Subcutaneous adipose tissue (tissue), 4 donors: ENCODE results near the gene MTUS2. TPM values are rescaled to one million over a fixed set of nuclear protein-coding genes. Genes with fewer than 3 reads are reported as not detected.

ENCODE experiments used
- total RNA-seq, 4 donors: library from RNA; depleted of rRNA; stranded (reverse); fragments of >200 nt; gene quantifications; one replicate each; pipeline ENCODE4 v1.1.0, GENCODE V29; 2016
- TF ChIP-seq, protein P1 (sequence below): fragments of 450-650 bp; IDR thresholded peaks from one replicate; pipeline ENCODE4 v1.5.1; 2016; ENCODE audit warnings: low read depth, mild to moderate bottlenecking, control low read depth, antibody characterized with exemption, moderate library complexity

Gene MTUS2
- total RNA-seq, 4 donors from 2014 or later = not detected

DNA sequence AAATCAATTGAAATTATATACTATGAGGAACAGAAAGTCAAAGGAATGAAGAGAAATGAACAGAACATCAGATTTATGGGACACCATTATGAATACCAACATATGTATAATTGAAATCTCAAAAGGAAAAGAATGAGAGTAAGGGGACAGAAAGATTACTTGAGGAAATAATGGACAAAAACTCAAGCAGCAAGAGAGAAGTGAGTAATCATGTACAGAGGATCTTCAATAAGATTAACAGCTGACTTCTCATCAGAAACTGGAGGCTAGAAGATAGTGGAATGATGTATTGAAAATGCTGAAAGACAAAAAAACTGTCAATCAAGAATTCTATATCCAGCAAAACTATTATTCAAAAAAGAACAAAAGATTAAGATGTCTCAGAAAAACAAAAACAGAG, 10.4 kb downstream of the MTUS2 start:
- TF ChIP-seq, protein P1, sequence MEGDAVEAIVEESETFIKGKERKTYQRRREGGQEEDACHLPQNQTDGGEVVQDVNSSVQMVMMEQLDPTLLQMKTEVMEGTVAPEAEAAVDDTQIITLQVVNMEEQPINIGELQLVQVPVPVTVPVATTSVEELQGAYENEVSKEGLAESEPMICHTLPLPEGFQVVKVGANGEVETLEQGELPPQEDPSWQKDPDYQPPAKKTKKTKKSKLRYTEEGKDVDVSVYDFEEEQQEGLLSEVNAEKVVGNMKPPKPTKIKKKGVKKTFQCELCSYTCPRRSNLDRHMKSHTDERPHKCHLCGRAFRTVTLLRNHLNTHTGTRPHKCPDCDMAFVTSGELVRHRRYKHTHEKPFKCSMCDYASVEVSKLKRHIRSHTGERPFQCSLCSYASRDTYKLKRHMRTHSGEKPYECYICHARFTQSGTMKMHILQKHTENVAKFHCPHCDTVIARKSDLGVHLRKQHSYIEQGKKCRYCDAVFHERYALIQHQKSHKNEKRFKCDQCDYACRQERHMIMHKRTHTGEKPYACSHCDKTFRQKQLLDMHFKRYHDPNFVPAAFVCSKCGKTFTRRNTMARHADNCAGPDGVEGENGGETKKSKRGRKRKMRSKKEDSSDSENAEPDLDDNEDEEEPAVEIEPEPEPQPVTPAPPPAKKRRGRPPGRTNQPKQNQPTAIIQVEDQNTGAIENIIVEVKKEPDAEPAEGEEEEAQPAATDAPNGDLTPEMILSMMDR = no peak

DNA sequence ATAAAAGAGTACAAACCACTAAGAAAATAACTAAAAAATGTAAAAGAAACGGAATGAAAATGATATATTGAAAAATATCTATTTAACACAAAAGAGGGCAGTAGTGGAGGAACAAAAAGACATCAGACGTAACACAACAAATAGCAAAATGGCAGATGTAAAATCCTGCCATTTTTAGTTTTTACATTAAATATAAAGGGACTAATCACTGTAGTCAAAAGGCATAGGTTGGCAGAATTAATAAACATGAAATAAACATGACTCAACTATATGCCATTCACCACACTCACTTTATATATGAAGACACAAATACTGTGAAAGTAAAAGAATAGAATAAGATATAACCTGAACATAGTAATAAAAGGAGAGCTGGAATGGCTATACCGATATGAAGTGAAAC, 11.0 kb downstream of the MTUS2 start:
- TF ChIP-seq, protein P1 = no peak

DNA sequence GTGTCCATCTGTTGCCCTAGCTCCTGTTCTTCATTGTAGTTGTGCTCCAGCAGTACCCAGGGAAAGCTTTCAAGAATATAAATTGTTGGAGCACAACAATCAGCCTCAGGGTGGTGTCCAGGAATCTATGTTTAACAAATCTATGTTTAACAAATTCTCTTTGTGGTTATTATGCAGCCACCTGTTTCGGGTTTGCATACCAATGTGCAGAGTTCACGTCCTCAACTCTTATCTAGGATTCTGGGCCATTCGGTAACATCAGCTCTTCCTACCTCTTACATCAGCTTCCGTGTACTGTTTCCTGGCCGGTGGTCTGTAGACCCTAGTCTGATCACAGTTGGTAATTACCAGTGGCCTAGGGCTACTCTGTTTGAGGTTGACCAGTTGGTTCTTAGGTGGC, 17.0 kb downstream of the MTUS2 start:
- TF ChIP-seq, protein P1 = no peak

DNA sequence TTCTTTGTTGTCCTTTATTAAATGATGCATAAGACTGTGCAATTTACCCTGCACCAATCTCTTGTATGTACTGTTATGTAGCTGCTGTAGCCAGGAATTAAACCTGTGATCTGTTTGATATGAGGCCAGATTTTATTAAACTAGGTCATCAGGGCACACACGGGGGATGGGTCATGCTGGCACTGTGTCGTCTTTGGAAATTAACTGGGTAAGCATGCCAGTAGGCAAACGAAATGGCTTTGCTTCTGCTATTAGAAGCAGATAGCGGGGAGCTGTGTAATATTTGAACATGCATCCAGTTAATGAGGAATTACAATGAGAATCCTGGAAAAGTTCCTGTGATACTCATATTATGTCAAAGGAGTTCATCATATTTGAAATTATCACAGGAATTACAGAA, 23.5 kb downstream of the MTUS2 start:
- TF ChIP-seq, protein P1 = no peak

DNA sequence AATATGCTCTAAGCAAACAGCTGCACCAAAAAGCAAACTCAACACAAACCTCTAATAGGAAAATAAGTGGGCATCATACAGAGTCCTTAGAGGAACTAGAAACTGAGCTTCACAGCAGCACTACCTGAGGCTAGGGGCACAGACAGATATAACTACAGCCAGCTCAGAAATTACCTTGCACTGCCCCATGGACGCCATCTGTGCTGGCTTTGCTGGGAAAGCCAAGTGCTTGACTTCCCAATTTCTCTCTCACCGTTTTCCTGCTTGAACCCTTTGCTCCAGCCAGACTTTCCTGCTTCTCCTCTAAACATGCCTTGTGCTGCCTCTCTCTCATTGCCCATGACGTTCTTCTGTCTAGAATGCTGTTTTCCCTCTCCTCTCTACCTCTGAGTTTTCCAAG, 29.3 kb downstream of the MTUS2 start:
- TF ChIP-seq, protein P1 = no peak

DNA sequence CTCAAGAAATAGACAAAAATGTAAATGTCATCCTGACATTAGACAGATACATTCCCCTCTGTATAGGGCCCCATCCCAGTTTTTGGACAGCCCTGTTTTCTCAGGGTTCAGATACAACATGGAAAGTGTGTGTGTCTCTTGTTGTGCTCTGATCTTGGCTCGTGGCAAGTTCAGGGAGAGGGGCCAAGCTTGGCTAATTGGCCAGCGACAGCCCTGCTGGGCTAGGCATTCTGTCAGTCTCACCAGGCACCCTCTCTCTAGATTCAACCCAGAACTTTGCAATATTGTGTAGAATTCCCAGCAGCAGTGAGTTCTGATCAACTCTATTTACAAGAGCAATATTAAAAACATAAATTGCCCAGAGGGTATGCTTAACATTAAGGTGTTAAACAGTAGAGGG, 30.1 kb downstream of the MTUS2 start:
- TF ChIP-seq, protein P1 = no peak

DNA sequence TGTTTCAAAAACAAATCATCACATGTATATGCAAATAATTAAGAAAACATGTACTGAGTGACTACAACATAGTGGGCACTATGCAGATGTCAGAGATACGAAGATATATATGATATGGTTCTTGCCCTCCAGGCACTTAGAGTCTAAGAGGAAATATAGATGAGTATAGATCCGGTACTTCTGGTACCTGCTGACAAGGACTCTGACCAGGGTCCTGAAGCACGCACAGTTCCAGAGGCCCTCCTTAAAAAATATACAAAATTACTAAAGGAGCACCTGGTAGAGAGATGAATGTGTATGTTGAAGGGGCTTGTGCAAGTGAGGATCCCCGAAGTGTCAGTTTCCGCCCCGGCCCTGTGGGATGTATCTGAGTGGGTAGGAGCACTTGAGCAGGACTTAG, 31.3 kb downstream of the MTUS2 start:
- TF ChIP-seq, protein P1 = no peak
